ENCODE data around the gene MICAL3.

MICAL3 gene

GRCh38 chr22:17827466-17827865, 196.9 kb downstream of the MICAL3 start:
- peaks cover 8% of the 10 kb centered on the region for H3K36me3 ChIP-seq (ENCODE audit: control insufficient read depth, insufficient read depth, low read length)
- H3K4me3 ChIP-seq (ENCODE audit: low read depth, low read length): no peak overlapping the region
- no peaks in the 10 kb centered on the region for H3K9me3 ChIP-seq (ENCODE audit: control insufficient read depth, insufficient read depth, low read length)
- no peaks in the 10 kb centered on the region for H3K4me1 ChIP-seq (ENCODE audit: control insufficient read depth, insufficient read depth, low read length)
- H3K9ac ChIP-seq (ENCODE audit: low read depth, low read length): no peak overlapping the region
- no peaks in the 10 kb centered on the region for H3K27me3 ChIP-seq (ENCODE audit: control insufficient read depth, insufficient read depth, low read length)

GRCh38 chr22:17825876-17826550, 198.3 kb downstream of the MICAL3 start:
- Histone ChIP-seq H3K9me3 (ENCODE audit: control insufficient read depth, insufficient read depth, low read length) (no peaks in the 10 kb centered on the region), H3K9ac (ENCODE audit: low read depth, low read length) (no peak overlapping the region), H3K4me3 (ENCODE audit: low read depth, low read length) (no peak overlapping the region), H3K4me1 (ENCODE audit: control insufficient read depth, insufficient read depth, low read length) (no peaks in the 10 kb centered on the region), H3K27me3 (ENCODE audit: control insufficient read depth, insufficient read depth, low read length) (no peaks in the 10 kb centered on the region), H3K36me3 (ENCODE audit: control insufficient read depth, insufficient read depth, low read length) (peaks cover 5% of the 10 kb centered on the region)

GRCh38 chr22:17824457-17824856, 199.9 kb downstream of the MICAL3 start:
- H3K36me3 ChIP-seq (ENCODE audit: control insufficient read depth, insufficient read depth, low read length): peaks cover 2% of the 10 kb centered on the region
- no peak overlapping the region for H3K9ac ChIP-seq (ENCODE audit: low read depth, low read length)
- no peak overlapping the region for H3K4me3 ChIP-seq (ENCODE audit: low read depth, low read length)
- no peaks in the 10 kb centered on the region for H3K4me1 ChIP-seq (ENCODE audit: control insufficient read depth, insufficient read depth, low read length)
- H3K9me3 ChIP-seq (ENCODE audit: control insufficient read depth, insufficient read depth, low read length): no peaks in the 10 kb centered on the region
- H3K27me3 ChIP-seq (ENCODE audit: control insufficient read depth, insufficient read depth, low read length): no peaks in the 10 kb centered on the region

GRCh38 chr22:17823964-17824363, 200.4 kb downstream of the MICAL3 start:
- Histone ChIP-seq H3K4me1 (ENCODE audit: control insufficient read depth, insufficient read depth, low read length) (no peaks in the 10 kb centered on the region), H3K36me3 (ENCODE audit: control insufficient read depth, insufficient read depth, low read length) (no peaks in the 10 kb centered on the region), H3K27me3 (ENCODE audit: control insufficient read depth, insufficient read depth, low read length) (no peaks in the 10 kb centered on the region), H3K9ac (ENCODE audit: low read depth, low read length) (no peak overlapping the region), H3K9me3 (ENCODE audit: control insufficient read depth, insufficient read depth, low read length) (no peaks in the 10 kb centered on the region), H3K4me3 (ENCODE audit: low read depth, low read length) (no peak overlapping the region)

GRCh38 chr22:17823226-17823625, 201.1 kb downstream of the MICAL3 start:
- H3K27me3 ChIP-seq (ENCODE audit: control insufficient read depth, insufficient read depth, low read length): no peaks in the 10 kb centered on the region
- H3K4me1 ChIP-seq (ENCODE audit: control insufficient read depth, insufficient read depth, low read length): no peaks in the 10 kb centered on the region
- no peak overlapping the region for H3K9ac ChIP-seq (ENCODE audit: low read depth, low read length)
- no peaks in the 10 kb centered on the region for H3K36me3 ChIP-seq (ENCODE audit: control insufficient read depth, insufficient read depth, low read length)
- no peak overlapping the region for H3K4me3 ChIP-seq (ENCODE audit: low read depth, low read length)
- H3K9me3 ChIP-seq (ENCODE audit: control insufficient read depth, insufficient read depth, low read length): no peaks in the 10 kb centered on the region

- H3K36me3 ChIP-seq (ENCODE audit: control insufficient read depth, insufficient read depth, low read length): no peaks in the 10 kb centered on the region
Measured at GRCh38 chr22:17822087-17822486, 202.3 kb downstream of the MICAL3 start.

GRCh38 chr22:17820879-17821439, 203.4 kb downstream of the MICAL3 start:
- H3K9ac ChIP-seq (ENCODE audit: low read depth, low read length): no peak overlapping the region
- H3K4me1 ChIP-seq (ENCODE audit: control insufficient read depth, insufficient read depth, low read length): no peaks in the 10 kb centered on the region
- no peaks in the 10 kb centered on the region for H3K9me3 ChIP-seq (ENCODE audit: control insufficient read depth, insufficient read depth, low read length)
- H3K36me3 ChIP-seq (ENCODE audit: control insufficient read depth, insufficient read depth, low read length): peaks cover 5% of the 10 kb centered on the region
- H3K4me3 ChIP-seq (ENCODE audit: low read depth, low read length): no peak overlapping the region
- no peaks in the 10 kb centered on the region for H3K27me3 ChIP-seq (ENCODE audit: control insufficient read depth, insufficient read depth, low read length)

More at GRCh38 chr22:17822087-17822486, 202.3 kb downstream of the MICAL3 start:
- H3K4me1 ChIP-seq (ENCODE audit: control insufficient read depth, insufficient read depth, low read length): no peaks in the 10 kb centered on the region
- H3K27me3 ChIP-seq (ENCODE audit: control insufficient read depth, insufficient read depth, low read length): no peaks in the 10 kb centered on the region
- no peak overlapping the region for H3K9ac ChIP-seq (ENCODE audit: low read depth, low read length)
- no peak overlapping the region for H3K4me3 ChIP-seq (ENCODE audit: low read depth, low read length)
- H3K9me3 ChIP-seq (ENCODE audit: control insufficient read depth, insufficient read depth, low read length): no peaks in the 10 kb centered on the region

GRCh38 chr22:17818649-17819048, 205.7 kb downstream of the MICAL3 start:
- Histone ChIP-seq H3K4me3 (ENCODE audit: low read depth, low read length) (no peak overlapping the region), H3K9ac (ENCODE audit: low read depth, low read length) (no peak overlapping the region), H3K4me1 (ENCODE audit: control insufficient read depth, insufficient read depth, low read length) (no peaks in the 10 kb centered on the region), H3K36me3 (ENCODE audit: control insufficient read depth, insufficient read depth, low read length) (peaks cover 14% of the 10 kb centered on the region), H3K27me3 (ENCODE audit: control insufficient read depth, insufficient read depth, low read length) (no peaks in the 10 kb centered on the region), H3K9me3 (ENCODE audit: control insufficient read depth, insufficient read depth, low read length) (no peaks in the 10 kb centered on the region)

- no peaks in the 10 kb centered on the region for H3K27me3 ChIP-seq (ENCODE audit: control insufficient read depth, insufficient read depth, low read length)
- no peak overlapping the region for H3K9ac ChIP-seq (ENCODE audit: low read depth, low read length)
- no peak overlapping the region for H3K4me3 ChIP-seq (ENCODE audit: low read depth, low read length)
- H3K36me3 ChIP-seq (ENCODE audit: control insufficient read depth, insufficient read depth, low read length): peaks cover 14% of the 10 kb centered on the region
- H3K9me3 ChIP-seq (ENCODE audit: control insufficient read depth, insufficient read depth, low read length): no peaks in the 10 kb centered on the region
- H3K4me1 ChIP-seq (ENCODE audit: control insufficient read depth, insufficient read depth, low read length): no peaks in the 10 kb centered on the region
Measured at GRCh38 chr22:17818180-17818579, 206.2 kb downstream of the MICAL3 start.

GRCh38 chr22:17817511-17818065, 206.8 kb downstream of the MICAL3 start:
- Histone ChIP-seq H3K4me1 (ENCODE audit: control insufficient read depth, insufficient read depth, low read length) (no peaks in the 10 kb centered on the region), H3K27me3 (ENCODE audit: control insufficient read depth, insufficient read depth, low read length) (no peaks in the 10 kb centered on the region), H3K9me3 (ENCODE audit: control insufficient read depth, insufficient read depth, low read length) (no peaks in the 10 kb centered on the region), H3K4me3 (ENCODE audit: low read depth, low read length) (no peak overlapping the region), H3K36me3 (ENCODE audit: control insufficient read depth, insufficient read depth, low read length) (peaks cover 14% of the 10 kb centered on the region), H3K9ac (ENCODE audit: low read depth, low read length) (no peak overlapping the region)

GRCh38 chr22:17817079-17817478, 207.3 kb downstream of the MICAL3 start:
- Histone ChIP-seq H3K9ac (ENCODE audit: low read depth, low read length) (no peak overlapping the region), H3K9me3 (ENCODE audit: control insufficient read depth, insufficient read depth, low read length) (no peaks in the 10 kb centered on the region), H3K36me3 (ENCODE audit: control insufficient read depth, insufficient read depth, low read length) (peaks cover 15% of the 10 kb centered on the region), H3K4me3 (ENCODE audit: low read depth, low read length) (no peak overlapping the region), H3K27me3 (ENCODE audit: control insufficient read depth, insufficient read depth, low read length) (no peaks in the 10 kb centered on the region), H3K4me1 (ENCODE audit: control insufficient read depth, insufficient read depth, low read length) (no peaks in the 10 kb centered on the region)

- Histone ChIP-seq H3K9me3 (ENCODE audit: control insufficient read depth, insufficient read depth, low read length) (no peaks in the 10 kb centered on the region), H3K36me3 (ENCODE audit: control insufficient read depth, insufficient read depth, low read length) (peaks cover 17% of the 10 kb centered on the region), H3K27me3 (ENCODE audit: control insufficient read depth, insufficient read depth, low read length) (no peaks in the 10 kb centered on the region), H3K4me1 (ENCODE audit: control insufficient read depth, insufficient read depth, low read length) (no peaks in the 10 kb centered on the region), H3K4me3 (ENCODE audit: low read depth, low read length) (no peak overlapping the region), H3K9ac (ENCODE audit: low read depth, low read length) (no peak overlapping the region)
Measured at GRCh38 chr22:17816649-17817048, 207.7 kb downstream of the MICAL3 start.

All from iPS-15b (cell line).